Spleen (tissue), 7 donors: Measurements from ENCODE around the gene INPP5D.
A peak's percentile ranks its signal among the peaks of the same experiment; 100 is the strongest.

Experiments
- CTCF ChIP-seq, 11 experiments: fragments of 200-600 bp in 7 of 11; fragments of 450-650 bp in 4 of 11; sonication (generic) in 4 of 11; IDR thresholded peaks in 8 of 11; conservative IDR thresholded peaks in 3 of 11; 1 replicate in 7 of 11; 2 replicates in 4 of 11; pipeline versions ENCODE4 v1.4.0 to v1.8.0; 2016 to 2021; ENCODE audit warnings: antibody characterized with exemption in 11 of 11, inconsistent platforms in 4 of 11, mild to moderate bottlenecking in 1 of 11
- POLR2AphosphoS5 ChIP-seq, 3 donors: sonication (generic); formaldehyde crosslinking; IDR thresholded peaks; one replicate each; pipeline ENCODE4 v1.5.1; 2017; ENCODE audit warnings: antibody characterized with exemption in 3 of 3
- donor health status: DM: no; HTN: no; CAD: no; lungs with moderate emphysema.
- donor health status: DM: no; HTN: no; CAD: no.
- donor health status: DM: no; HTN: no; CAD: no.

GRCh38 chr2:233209533-233210171, 149.5 kb downstream of the INPP5D start:
- TF ChIP-seq CTCF (IDR thresholded peaks at IDR 0.05 in 8 of 11, conservative IDR thresholded peaks at IDR 0.05 in 3 of 11) (no peak), POLR2AphosphoS5 (IDR thresholded peaks at IDR 0.05) (peak in 1 of 3 donors; percentile 3)
